ENCODE data around the gene NUDT2.

DNA sequence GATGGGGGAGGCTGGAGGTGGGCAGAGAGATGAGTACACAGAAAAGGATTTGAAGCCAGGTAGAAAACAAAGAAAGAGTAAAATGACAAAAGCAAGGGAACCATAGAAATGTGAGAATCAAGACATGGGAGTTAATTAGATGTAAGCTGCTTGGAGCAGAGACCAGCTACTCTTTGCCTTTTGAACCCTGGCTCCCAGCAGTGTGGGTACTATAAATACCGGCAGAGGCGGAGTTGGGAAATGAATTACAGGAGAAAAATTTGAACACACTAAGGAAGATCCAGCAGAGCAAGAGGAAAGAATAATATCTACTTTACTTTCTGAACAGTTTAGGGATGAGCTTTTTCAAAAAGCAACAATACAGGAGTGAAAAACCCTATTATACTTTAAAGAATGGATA lies 36.8 kb upstream of the NUDT2 start:
- no peak for TF ChIP-seq CTCF (IDR thresholded peaks at IDR 0.05; ENCODE audit: low read depth, low read length, poor library complexity, severe bottlenecking)
- TF ChIP-seq EZH2phosphoT487 (IDR thresholded peaks at IDR 0.05; ENCODE audit: borderline replicate concordance, low read length) = no peak

All from DOHH2 (cell line).